GM12873 (cell line): ENCODE results near the gene SOCS1.

Source experiments
- TF ChIP-seq, protein P1 (sequence below): IDR thresholded peaks from 2 replicates; pipeline ENCODE4 v1.5.1; 2012; ENCODE audit warnings: low read depth, mild to moderate bottlenecking, moderate library complexity, low read length, control low read depth; ENCODE audit not compliant: insufficient read depth; ENCODE audit errors: missing control alignments

The SOCS1 gene

DNA sequence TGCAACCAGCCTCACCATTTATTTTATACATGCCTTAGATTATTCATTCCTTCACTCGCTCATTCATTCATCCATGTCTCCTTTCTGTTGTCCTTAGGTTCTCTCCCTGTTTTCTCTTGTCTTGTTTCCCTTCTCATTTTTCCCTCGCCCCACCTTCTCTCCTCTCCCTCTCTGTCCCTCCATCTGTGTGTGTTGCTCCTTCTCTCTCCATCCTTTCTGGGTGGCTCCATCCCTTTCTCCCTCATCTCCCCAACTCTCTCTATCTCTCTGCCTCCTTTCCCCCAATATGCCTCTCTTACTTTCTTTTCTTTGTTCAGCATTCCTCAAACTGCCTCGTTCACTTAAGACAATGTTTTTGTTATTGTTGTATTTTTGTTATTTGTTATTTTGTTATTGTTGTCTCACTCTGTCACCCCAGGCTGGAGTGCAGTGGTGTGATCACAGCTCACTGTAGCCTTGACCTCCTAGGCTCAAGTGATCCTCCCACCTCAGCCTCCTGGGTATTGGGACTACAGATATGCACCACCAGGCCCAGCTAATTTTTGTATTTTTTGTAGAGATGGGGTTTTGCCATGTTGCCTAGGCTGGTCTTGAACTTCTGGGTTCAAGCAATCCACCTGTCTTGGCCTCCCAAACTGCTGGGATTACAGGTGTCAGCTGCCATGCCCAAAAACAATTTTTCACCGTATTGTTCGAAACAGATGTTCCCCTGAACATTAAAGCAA lies 14.4 kb downstream of the SOCS1 start:
- TF ChIP-seq, protein P1, sequence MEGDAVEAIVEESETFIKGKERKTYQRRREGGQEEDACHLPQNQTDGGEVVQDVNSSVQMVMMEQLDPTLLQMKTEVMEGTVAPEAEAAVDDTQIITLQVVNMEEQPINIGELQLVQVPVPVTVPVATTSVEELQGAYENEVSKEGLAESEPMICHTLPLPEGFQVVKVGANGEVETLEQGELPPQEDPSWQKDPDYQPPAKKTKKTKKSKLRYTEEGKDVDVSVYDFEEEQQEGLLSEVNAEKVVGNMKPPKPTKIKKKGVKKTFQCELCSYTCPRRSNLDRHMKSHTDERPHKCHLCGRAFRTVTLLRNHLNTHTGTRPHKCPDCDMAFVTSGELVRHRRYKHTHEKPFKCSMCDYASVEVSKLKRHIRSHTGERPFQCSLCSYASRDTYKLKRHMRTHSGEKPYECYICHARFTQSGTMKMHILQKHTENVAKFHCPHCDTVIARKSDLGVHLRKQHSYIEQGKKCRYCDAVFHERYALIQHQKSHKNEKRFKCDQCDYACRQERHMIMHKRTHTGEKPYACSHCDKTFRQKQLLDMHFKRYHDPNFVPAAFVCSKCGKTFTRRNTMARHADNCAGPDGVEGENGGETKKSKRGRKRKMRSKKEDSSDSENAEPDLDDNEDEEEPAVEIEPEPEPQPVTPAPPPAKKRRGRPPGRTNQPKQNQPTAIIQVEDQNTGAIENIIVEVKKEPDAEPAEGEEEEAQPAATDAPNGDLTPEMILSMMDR, result no peak

DNA sequence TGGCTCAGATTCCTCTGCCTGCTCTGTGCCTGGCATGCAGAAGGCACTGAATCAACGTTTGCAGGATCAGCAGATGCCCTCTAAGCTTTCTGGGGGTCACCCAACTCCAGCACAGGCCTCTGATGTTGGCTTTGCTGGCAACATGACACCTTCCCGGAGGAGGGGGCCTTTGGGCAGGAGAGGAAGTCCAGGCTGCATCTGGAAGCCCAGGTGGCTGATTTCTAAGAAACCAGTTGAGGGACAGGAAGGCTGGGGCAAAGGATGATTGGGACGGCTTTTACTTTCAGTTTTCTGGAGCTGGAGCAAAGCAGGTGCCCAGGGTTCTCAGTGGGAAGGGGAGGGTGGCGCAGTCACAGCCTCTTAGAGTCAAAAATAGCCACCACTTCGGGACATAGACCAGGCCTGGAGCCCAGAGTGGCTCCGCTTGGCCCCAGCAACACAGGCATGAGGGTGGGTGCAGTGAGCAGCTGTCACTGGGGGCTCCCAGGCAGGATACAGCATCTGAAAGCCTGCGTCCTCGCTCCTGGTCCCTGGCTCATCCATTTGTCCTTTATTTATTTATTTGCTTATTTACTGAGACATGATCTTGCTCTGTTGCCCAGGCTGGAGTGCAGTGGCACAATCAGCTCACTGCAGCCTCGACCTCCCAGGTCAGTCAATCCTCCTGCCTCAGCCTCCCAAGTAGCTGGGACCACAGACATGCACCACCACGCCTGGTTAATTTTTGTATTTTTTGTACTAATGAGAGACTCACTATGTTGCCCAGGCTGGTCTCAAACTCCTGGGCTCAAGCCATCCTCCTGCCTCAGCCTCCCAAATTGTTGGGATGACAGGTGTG lies 15.1 kb downstream of the SOCS1 start:
- TF ChIP-seq, protein P1, result no peak

DNA sequence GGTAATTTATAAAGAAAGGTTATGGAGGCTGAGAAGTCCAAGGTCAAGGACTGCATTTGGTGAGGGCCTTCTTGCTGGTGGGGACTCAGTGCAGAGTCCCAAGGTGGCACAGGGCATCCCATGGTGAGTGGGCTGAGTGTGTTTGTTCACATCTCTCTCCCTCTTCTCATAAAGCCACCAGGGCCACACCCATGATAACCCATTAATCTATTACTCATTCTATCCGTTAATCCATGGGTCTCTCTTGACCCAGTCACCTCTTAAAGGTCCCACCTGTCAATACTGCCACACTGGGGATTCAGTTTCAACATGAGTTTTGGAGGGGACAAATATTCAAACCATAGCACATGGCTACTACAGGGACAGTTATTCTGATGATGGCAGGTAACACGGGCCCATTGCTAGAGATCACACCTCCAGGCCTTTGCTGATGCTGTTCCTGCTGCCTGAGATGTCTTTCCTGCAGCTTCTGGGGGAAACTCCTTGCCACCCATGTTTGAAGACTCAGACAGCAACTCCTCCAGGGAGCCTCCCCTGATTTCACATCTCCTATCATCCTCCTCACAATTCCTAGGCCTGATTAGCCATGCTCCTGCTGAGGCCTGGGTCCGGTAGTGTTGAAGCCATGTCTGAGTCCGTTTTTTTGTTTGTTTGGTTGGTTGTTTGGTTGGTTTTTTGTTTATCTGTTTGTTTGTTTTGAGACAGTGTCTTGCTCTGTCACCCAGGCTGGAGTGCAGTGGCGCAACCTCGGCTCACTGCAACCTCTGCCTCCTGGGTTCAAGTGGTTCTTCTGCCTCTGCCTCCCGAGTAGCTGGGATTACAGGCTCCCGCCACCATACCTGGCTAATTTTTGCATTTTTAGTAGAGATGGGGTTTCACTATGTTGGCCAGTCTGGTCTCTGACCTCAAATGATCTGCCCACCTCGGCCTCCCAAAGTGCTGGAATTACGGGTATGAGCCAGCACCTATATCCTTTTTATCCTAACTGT lies 16.1 kb downstream of the SOCS1 start:
- TF ChIP-seq, protein P1, result no peak

DNA sequence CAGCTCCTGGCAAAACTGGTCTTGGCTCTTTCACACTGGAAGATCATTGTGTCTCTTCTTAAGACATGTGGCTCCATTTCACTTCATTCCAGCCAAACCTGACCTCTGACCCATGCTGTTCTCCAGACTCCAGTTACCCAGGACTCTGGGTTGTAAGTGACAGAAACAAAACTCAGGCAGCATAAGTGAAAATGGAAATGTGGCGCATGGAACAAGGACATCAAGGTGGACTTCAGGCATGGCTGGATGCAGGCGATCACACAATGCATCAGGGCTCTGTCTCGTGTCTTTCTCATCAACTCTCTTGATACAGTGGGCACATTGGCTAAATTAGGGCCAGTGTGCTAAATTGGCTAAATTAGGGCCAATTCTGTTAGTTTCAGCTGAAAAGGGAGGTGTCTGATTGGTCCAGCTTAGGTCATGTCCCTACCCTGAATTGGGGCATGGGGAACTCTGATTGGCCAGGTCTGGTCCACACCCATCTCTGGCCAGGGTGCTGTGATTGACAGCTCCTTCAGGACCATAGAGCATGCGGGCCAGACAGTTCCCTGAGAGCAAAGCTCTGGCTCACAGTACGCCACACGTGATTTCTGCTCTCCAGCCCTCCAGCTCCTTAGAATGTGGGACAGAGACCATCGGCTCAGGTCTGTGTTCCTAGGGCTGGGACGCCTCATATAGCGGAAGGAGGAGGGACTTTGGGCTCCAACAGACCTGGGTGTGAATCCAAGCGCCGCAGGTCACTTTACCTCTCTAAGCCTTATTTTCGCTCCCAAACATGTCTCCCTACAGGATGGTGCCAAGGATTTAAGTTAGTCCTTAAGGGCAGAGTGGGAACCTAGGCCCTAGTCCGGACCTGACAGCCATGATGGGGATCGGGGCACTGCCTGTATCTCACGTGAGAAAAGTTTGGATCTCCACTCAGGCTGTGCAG lies 17.5 kb downstream of the SOCS1 start:
- TF ChIP-seq, protein P1, result no peak

DNA sequence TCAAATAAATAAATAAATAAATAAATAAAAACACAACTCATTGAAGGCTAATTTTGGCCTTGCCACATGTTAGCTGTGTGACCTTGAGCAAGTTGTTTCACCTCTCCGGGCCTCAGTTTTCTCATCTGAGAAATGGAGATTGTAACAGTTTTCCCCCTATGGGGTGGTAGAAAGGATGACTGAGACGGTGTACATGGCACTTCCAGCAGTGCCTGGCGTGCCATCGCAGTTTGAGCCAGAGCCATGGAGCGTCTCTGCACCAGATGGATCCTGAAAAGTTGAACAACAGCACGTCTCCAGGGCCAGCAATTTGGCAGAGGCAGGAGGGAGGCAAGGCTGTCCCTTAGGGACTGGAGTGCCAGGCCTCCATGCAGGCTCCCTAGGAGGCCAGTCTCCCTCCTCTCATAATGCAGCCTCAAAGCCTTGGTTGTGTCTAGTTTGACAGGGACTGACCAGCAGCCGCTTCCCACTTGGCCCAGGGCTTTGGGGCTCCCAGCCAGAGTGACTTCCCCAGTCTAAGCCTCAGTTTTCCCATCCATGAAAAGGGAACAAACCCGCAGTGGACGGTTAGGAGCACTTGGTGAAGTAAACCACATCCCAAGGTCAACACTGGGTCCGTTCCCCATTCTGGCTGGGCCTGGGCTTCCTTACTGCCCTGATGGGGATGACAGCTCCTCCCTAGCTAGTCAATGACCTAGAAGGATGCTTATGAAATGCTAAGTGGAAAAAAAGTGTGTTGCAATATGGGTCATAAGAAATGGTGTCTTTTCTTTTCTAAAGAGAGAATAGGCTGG lies 19.3 kb downstream of the SOCS1 start:
- TF ChIP-seq, protein P1, result no peak

DNA sequence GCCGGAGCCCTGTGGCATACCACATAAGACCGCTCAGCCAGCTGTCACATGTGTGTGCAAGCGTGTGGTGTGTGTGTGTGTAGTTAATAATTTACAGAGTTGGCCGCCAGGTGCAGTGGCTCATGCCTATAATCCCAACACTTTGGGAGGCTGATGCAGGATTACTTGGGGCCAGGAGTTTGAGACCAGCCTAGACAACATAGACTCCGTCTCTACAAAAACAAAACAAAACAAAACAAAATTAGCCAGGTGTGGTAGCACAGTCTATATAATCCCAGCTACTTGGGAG lies 20.4 kb downstream of the SOCS1 start:
- TF ChIP-seq, protein P1, result no peak
